SK-N-SH (cell line): ENCODE results near the gene VWA5B2.

ENCODE experiments used
- EP300 ChIP-seq, 2 experiments: IDR thresholded peaks; 2 replicates each; pipeline versions ENCODE4 v1.4.0 to v1.6.1; 2012; ENCODE audit warnings: borderline replicate concordance in 1 of 2, low read depth in 1 of 2, low read length in 1 of 2
- FOXM1 ChIP-seq: IDR thresholded peaks from 2 replicates; pipeline ENCODE4 v1.4.0; 2012; ENCODE audit warnings: low read depth, mild to moderate bottlenecking
- GABPA ChIP-seq: IDR thresholded peaks from 2 replicates; pipeline ENCODE4 v1.4.0; 2012; ENCODE audit warnings: low read depth, mild to moderate bottlenecking
- SMC3 ChIP-seq: IDR thresholded peaks from 2 replicates; pipeline ENCODE4 v1.6.1; 2012; ENCODE audit warnings: low read depth, low read length, improper control_type of control experiment
- TAF1 ChIP-seq: IDR thresholded peaks from 2 replicates; pipeline ENCODE4 v1.6.1; 2012; ENCODE audit warnings: low read depth, mild to moderate bottlenecking, low read length, moderate library complexity, borderline replicate concordance
- TF ChIP-seq, protein P1 (sequence below): fragments of 200-600 bp; sonication (generic); IDR thresholded peaks from 2 replicates; pipeline ENCODE4 v1.6.1; 2017; ENCODE audit warnings: antibody characterized with exemption, mild to moderate bottlenecking, moderate library complexity
- TF ChIP-seq, protein P2 (sequence below): IDR thresholded peaks from 2 replicates; pipeline ENCODE4 v1.4.0; 2012; ENCODE audit warnings: low read depth

DNA sequence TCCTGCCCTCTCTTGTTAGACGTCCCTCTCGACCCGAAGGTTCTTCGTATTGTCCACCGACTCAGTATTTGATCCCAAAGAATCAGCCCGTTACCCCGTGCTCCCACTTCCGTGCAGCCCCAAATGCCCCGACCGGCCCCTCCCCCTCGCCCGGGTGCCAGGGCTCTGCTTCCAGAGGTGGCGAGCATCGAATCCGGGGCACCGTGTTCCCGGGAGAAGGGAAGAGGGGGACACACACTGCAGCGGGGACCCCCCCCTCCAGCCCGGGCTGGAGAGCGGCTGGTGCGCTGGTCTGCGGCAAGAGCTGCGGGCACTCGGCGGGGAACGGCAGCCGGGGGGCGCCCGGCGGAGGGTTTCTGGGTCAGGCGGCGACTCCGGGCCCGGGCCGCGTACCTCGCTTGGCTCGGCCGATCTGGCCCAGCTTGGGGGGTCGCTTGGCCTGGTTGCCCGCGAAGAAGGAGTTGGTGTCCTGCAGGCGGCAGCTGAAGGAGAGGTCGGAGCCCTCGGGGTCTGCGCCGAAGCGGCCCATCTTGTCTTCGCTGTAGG, 31.4 kb downstream of the VWA5B2 start:
- TF ChIP-seq FOXM1 (no peak), SMC3 (no peak), EP300 (IDR thresholded peaks at IDR 0.05; ENCODE audit: borderline replicate concordance in 1 of 2, low read depth in 1 of 2, low read length in 1 of 2) (no peak), GABPA (no peak), TAF1 (no peak)
- TF ChIP-seq, protein P1, sequence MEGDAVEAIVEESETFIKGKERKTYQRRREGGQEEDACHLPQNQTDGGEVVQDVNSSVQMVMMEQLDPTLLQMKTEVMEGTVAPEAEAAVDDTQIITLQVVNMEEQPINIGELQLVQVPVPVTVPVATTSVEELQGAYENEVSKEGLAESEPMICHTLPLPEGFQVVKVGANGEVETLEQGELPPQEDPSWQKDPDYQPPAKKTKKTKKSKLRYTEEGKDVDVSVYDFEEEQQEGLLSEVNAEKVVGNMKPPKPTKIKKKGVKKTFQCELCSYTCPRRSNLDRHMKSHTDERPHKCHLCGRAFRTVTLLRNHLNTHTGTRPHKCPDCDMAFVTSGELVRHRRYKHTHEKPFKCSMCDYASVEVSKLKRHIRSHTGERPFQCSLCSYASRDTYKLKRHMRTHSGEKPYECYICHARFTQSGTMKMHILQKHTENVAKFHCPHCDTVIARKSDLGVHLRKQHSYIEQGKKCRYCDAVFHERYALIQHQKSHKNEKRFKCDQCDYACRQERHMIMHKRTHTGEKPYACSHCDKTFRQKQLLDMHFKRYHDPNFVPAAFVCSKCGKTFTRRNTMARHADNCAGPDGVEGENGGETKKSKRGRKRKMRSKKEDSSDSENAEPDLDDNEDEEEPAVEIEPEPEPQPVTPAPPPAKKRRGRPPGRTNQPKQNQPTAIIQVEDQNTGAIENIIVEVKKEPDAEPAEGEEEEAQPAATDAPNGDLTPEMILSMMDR, result no peak
- TF ChIP-seq, protein P2, sequence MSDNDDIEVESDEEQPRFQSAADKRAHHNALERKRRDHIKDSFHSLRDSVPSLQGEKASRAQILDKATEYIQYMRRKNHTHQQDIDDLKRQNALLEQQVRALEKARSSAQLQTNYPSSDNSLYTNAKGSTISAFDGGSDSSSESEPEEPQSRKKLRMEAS, result no peak
